K562 (cell line): Measurements from ENCODE around the gene DLGAP3. TPM values are rescaled to one million over a fixed set of nuclear protein-coding genes. Genes with fewer than 3 reads are reported as not detected.
A peak's percentile ranks its signal among the peaks of the same experiment; 100 is the strongest.

Experiments
- ARID3B ChIP-seq: fragments of 250-450 bp; sonication (Bioruptor Pico); IDR thresholded peaks from 2 replicates; pipeline ENCODE4 v1.4.0; 2020; ENCODE audit warnings: borderline replicate concordance
- ATF3 ChIP-seq, 2 experiments: fragments of 450-650 bp in 1 of 2; sonication (generic) in 1 of 2; formaldehyde crosslinking in 1 of 2; IDR thresholded peaks in 1 of 2; conservative IDR thresholded peaks in 1 of 2; 2 replicates each; pipeline versions ENCODE4 v1.6.1 to v1.8.1; 2016 to 2023; ENCODE audit warnings: mild to moderate bottlenecking in 2 of 2, moderate library complexity in 2 of 2, inconsistent platforms in 1 of 2, missing genetic modification reagents in 1 of 2
- BCOR ChIP-seq: fragments of 450-650 bp; IDR thresholded peaks from 2 replicates; pipeline ENCODE4 v1.6.1; 2016
- CREB1 ChIP-seq, 2 experiments: sonication (generic) in 1 of 2; formaldehyde crosslinking in 1 of 2; IDR thresholded peaks; 2 replicates each; pipeline versions ENCODE4 v1.6.1 to v1.8.0; 2012 to 2022; ENCODE audit warnings: inconsistent platforms in 1 of 2, mild to moderate bottlenecking in 1 of 2, missing genetic modification reagents in 1 of 2, moderate library complexity in 1 of 2
- CTBP1 ChIP-seq: fragments of 450-650 bp; IDR thresholded peaks from 2 replicates; pipeline ENCODE4 v1.6.1; 2016; ENCODE audit warnings: borderline replicate concordance
- MAZ ChIP-seq, 2 experiments: fragments of 450-650 bp in 1 of 2; sonication (generic) in 1 of 2; formaldehyde crosslinking; IDR thresholded peaks in 1 of 2; conservative IDR thresholded peaks in 1 of 2; 2 replicates each; pipeline versions ENCODE4 v1.4.0 to v1.5.0; 2020; ENCODE audit warnings: mild to moderate bottlenecking in 1 of 2, missing genetic modification reagents in 1 of 2
- MBD2 ChIP-seq: sonication (generic); IDR thresholded peaks from 2 replicates; pipeline ENCODE4 v1.6.1; 2016; ENCODE audit warnings: low read depth, borderline replicate concordance
- RNF2 ChIP-seq: sonication (generic); IDR thresholded peaks from 2 replicates; pipeline ENCODE4 v1.6.1; 2016
- SIN3A ChIP-seq, 2 experiments: fragments of 150-350 bp in 1 of 2; IDR thresholded peaks; 2 replicates each; pipeline ENCODE4 v1.6.1; 2011 to 2016; ENCODE audit warnings: borderline replicate concordance in 2 of 2, low read depth in 2 of 2, low read length in 2 of 2, mild to moderate bottlenecking in 2 of 2, moderate library complexity in 2 of 2; ENCODE audit not compliant: control insufficient read depth in 1 of 2
- TOE1 ChIP-seq, 2 experiments: fragments of 450-650 bp in 1 of 2; sonication (generic) in 1 of 2; formaldehyde crosslinking in 1 of 2; IDR thresholded peaks; 2 replicates each; pipeline versions ENCODE4 v1.7.1 to v1.8.0; 2016 to 2022; ENCODE audit warnings: borderline replicate concordance in 2 of 2, mild to moderate bottlenecking in 2 of 2, antibody characterized with exemption in 1 of 2, inconsistent platforms in 1 of 2, low read depth in 1 of 2, missing genetic modification reagents in 1 of 2, moderate library complexity in 1 of 2
- ZNF263 ChIP-seq: sonication (generic); formaldehyde crosslinking; IDR thresholded peaks from 2 replicates; pipeline ENCODE4 v1.8.0; 2022; ENCODE audit warnings: mild to moderate bottlenecking, missing genetic modification reagents, borderline replicate concordance
- ZNF395 ChIP-seq: fragments of 200-800 bp; sonication (Bioruptor generic); IDR thresholded peaks from 2 replicates; pipeline ENCODE4 v1.6.1; 2017; ENCODE audit warnings: missing genetic modification characterization, missing compliant biosample characterization
- ZNF57 ChIP-seq: fragments of 450-650 bp; formaldehyde crosslinking; IDR thresholded peaks from 2 replicates; pipeline ENCODE4 v1.4.0; 2020; ENCODE audit warnings: mild to moderate bottlenecking, moderate library complexity
- ZNF780A ChIP-seq: fragments of 250-450 bp; sonication (Bioruptor Pico); IDR thresholded peaks from 2 replicates; pipeline ENCODE4 v1.5.0; 2021; ENCODE audit warnings: mild to moderate bottlenecking
- polyA plus RNA-seq, 8 experiments: library from polyadenylated mRNA; depleted of rRNA in 4 of 8; stranded (reverse) in 5 of 8; unstranded in 3 of 8; fragments of >200 nt; fragmentation: Nextera tagmentation in 2 of 8; fragmentation: Illumina TruSeq in 1 of 8; extraction: Ambion mirVana in 2 of 8; extraction: Trizol in 1 of 8; gene quantifications; 2 replicates each; pipeline versions ENCODE4 v1.2.1 to v1.2.3, GENCODE V29; 2011 to 2014; ENCODE audit warnings: inconsistent platforms in 1 of 8, missing spikeins in 1 of 8
- total RNA-seq, 7 experiments: library from RNA; depleted of rRNA in 6 of 7; stranded (reverse); fragments of >200 nt in 6 of 7; fragmentation: Illumina TruSeq in 2 of 7; extraction: Trizol in 2 of 7; gene quantifications; 2 replicates each; pipeline versions ENCODE4 v1.2.1 to v1.2.3, GENCODE V29; 2011 to 2021; ENCODE audit warnings: low replicate concordance in 1 of 7
- TF ChIP-seq, protein P1 (sequence below): fragments of 450-650 bp; IDR thresholded peaks from 2 replicates; pipeline ENCODE4 v1.6.1; 2016
- TF ChIP-seq, protein P2 (sequence below): sonication (generic); formaldehyde crosslinking; IDR thresholded peaks from 2 replicates; pipeline ENCODE4 v1.8.0; 2022; ENCODE audit warnings: mild to moderate bottlenecking, missing genetic modification reagents, borderline replicate concordance
- TF ChIP-seq, protein P3 (sequence below): sonication (generic); formaldehyde crosslinking; IDR thresholded peaks from 2 replicates; pipeline ENCODE4 v1.8.1; 2023; ENCODE audit warnings: mild to moderate bottlenecking, missing genetic modification reagents

DLGAP3 gene
- total and polyA plus RNA-seq, 9 of the 15 experiments (the other 6 are each of a cell fraction or from before 2014, with no cell fraction given): 0.01 to 0.16 (median 0.07) TPM; not detected in 6

DNA sequence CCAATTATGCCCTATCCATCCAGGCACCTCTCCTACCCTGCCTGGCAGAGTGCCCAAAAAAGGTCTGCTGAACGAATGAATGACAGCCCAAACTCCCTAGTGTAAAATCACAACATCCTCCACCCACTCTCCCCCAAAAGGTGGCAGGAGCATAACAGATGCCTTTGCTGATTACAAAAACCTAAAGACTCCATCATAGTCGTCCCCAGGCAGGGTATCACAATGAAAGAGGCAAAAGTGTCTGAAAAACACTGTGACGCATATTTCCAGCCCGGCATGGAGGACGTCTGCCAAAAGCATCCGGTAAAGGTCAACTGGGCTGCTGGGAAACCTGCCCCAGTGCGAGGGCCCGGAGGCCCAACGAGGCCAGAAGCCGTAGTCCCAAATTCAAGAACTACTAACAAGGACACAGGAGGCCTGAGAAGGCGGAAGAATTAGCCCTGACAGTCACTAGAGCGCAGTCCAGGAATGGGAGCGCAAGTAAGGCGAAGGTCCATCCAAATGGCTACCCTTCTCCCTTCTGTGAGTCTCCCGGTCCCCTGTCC, 70.5 kb downstream of the DLGAP3 start (continued):
- TF ChIP-seq CREB1 (IDR thresholded peaks at IDR 0.05) (no peak), CREB1 (CRISPR knock-in tag; IDR thresholded peaks at IDR 0.05) (no peak), SIN3A (IDR thresholded peaks at IDR 0.05; ENCODE audit: borderline replicate concordance in 2 of 2, control insufficient read depth in 1 of 2, low read depth in 2 of 2, low read length in 2 of 2) (0 out of 4 replicates have a peak, but pooled peaks of 1 of the 2 experiments have one; percentile 44), CTBP1 (no peak), TOE1 (IDR thresholded peaks at IDR 0.05; ENCODE audit: borderline replicate concordance) (no peak), TOE1 (CRISPR knock-in tag; IDR thresholded peaks at IDR 0.05; ENCODE audit: borderline replicate concordance, low read depth) (no peak), RNF2 (no peak), ATF3 (IDR thresholded peaks at IDR 0.05) (no peak), ATF3 (CRISPR knock-in tag; conservative IDR thresholded peaks at IDR 0.05) (no peak), MBD2 (no peak), ZNF263 (CRISPR knock-in tag) (no peak), BCOR (no peak), ZNF57 (CRISPR knock-in tag) (no peak), MAZ (CRISPR knock-in tag; conservative IDR thresholded peaks at IDR 0.05 in 1 of 2, IDR thresholded peaks at IDR 0.05 in 1 of 2) (no peak), ZNF780A (no peak), ZNF395 (CRISPR knock-in tag) (no peak), ARID3B (CRISPR knock-in tag) (no peak)
- TF ChIP-seq, protein P1, sequence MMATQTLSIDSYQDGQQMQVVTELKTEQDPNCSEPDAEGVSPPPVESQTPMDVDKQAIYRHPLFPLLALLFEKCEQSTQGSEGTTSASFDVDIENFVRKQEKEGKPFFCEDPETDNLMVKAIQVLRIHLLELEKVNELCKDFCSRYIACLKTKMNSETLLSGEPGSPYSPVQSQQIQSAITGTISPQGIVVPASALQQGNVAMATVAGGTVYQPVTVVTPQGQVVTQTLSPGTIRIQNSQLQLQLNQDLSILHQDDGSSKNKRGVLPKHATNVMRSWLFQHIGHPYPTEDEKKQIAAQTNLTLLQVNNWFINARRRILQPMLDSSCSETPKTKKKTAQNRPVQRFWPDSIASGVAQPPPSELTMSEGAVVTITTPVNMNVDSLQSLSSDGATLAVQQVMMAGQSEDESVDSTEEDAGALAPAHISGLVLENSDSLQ: peak; percentile 85
- TF ChIP-seq, protein P2, sequence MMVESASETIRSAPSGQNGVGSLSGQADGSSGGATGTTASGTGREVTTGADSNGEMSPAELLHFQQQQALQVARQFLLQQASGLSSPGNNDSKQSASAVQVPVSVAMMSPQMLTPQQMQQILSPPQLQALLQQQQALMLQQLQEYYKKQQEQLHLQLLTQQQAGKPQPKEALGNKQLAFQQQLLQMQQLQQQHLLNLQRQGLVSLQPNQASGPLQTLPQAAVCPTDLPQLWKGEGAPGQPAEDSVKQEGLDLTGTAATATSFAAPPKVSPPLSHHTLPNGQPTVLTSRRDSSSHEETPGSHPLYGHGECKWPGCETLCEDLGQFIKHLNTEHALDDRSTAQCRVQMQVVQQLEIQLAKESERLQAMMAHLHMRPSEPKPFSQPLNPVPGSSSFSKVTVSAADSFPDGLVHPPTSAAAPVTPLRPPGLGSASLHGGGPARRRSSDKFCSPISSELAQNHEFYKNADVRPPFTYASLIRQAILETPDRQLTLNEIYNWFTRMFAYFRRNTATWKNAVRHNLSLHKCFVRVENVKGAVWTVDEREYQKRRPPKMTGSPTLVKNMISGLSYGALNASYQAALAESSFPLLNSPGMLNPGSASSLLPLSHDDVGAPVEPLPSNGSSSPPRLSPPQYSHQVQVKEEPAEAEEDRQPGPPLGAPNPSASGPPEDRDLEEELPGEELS (CRISPR knock-in tag): peak; percentile 54; the same call in 1 of the 2 replicates
- TF ChIP-seq, protein P3, sequence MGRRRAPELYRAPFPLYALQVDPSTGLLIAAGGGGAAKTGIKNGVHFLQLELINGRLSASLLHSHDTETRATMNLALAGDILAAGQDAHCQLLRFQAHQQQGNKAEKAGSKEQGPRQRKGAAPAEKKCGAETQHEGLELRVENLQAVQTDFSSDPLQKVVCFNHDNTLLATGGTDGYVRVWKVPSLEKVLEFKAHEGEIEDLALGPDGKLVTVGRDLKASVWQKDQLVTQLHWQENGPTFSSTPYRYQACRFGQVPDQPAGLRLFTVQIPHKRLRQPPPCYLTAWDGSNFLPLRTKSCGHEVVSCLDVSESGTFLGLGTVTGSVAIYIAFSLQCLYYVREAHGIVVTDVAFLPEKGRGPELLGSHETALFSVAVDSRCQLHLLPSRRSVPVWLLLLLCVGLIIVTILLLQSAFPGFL (CRISPR knock-in tag): no peak
